ENCODE results near the gene PLA2G4A. TPM values are rescaled to one million over a fixed set of nuclear protein-coding genes. Genes with fewer than 3 reads are reported as not detected.

The PLA2G4A gene
- total RNA-seq = 97.8 and 130 TPM in 2 replicates

DNA sequence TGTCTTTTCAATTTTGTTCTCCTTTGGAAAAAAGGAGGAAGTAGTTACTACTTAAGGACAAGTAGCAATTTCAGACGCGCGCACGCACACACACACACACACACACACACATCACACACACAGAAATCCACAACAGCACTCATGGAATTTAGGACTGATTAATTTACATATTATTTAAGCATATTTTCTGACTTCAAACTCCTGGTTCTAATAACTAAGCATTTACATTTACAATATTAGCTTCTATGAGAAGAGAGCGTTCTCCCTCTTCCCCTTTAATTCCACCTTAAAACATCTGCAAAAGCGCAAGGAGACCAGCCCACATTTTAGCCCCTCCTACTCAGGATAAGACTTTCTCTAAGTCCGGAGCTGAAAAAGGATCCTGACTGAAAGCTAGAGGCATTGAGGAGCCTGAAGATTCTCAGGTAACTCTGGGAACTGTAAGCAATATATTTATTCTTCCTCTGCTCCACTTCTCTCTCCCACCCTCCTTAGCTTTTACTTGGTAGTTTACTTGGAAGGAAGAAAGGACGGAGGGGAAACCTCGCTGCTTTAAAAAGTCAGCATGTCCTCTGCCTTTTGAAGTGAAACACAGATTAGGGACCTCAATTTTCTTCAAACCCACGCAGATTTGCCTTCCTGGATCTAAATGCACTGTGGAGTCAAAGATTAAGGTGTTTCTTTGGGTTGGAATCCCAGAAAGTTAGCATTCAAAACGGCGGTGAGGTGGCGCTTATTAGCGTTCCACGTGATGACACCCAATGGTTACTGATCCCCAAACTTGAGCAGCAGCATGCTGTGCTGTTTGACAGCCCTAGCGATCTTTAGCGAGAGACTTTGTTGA, at the start of gene PLA2G4A:
Gene PLA2G4A, plus strand, starts transcription at position 339 of the 844 bp plus-strand sequence. CDS start 25,406 bp downstream, outside the sequence.

Other genes starting within 250 kb of the PLA2G4A start
- gene PTGS2, start 148.5 kb upstream of the PLA2G4A start, total RNA-seq = 32.6 and 181 TPM in 2 replicates

Measured in aortic smooth muscle cell (primary cell).